GM19238 (cell line): Measurements from ENCODE around the gene SPOCD1.

Experiments used
- DNase-seq: peaks from one replicate; pipeline ENCODE4 v3.0.0; 2011; ENCODE audit warnings: low spot score; ENCODE audit not compliant: insufficient read length

The SPOCD1 gene

GRCh38 chr1:31757204-31757679 is 58.6 kb downstream of the SPOCD1 start:
- no peak for DNase-seq

GRCh38 chr1:31756578-31756977 is 59.2 kb downstream of the SPOCD1 start:
- no peak for DNase-seq

- no peak for DNase-seq
These were observed 59.9 kb downstream of the SPOCD1 start for GRCh38 chr1:31755850-31756492.

GRCh38 chr1:31755197-31755611 is 60.6 kb downstream of the SPOCD1 start:
- no peak for DNase-seq

GRCh38 chr1:31754397-31754796 is 61.4 kb downstream of the SPOCD1 start:
- DNase-seq, result no peak

GRCh38 chr1:31753707-31754349 is 62.0 kb downstream of the SPOCD1 start:
- DNase-seq, result no peak

GRCh38 chr1:31752952-31753475 is 62.8 kb downstream of the SPOCD1 start:
- no peak for DNase-seq

GRCh38 chr1:31752258-31752657 is 63.6 kb downstream of the SPOCD1 start:
- DNase-seq, result no peak

GRCh38 chr1:31751822-31752241 is 64.0 kb downstream of the SPOCD1 start:
- no peak for DNase-seq

GRCh38 chr1:31750858-31751510 is 64.8 kb downstream of the SPOCD1 start:
- no peak for DNase-seq

GRCh38 chr1:31749785-31750735 is 65.8 kb downstream of the SPOCD1 start:
- DNase-seq, result no peak

- no peak for DNase-seq
These were observed 67.5 kb downstream of the SPOCD1 start for GRCh38 chr1:31748365-31748764.

- no peak for DNase-seq
These were observed 68.5 kb downstream of the SPOCD1 start for GRCh38 chr1:31747304-31747703.

- DNase-seq, result no peak
These were observed 69.1 kb downstream of the SPOCD1 start for GRCh38 chr1:31746687-31747086.

- DNase-seq, result no peak
These were observed 69.7 kb downstream of the SPOCD1 start for GRCh38 chr1:31745946-31746670.

GRCh38 chr1:31745096-31745945 is 70.5 kb downstream of the SPOCD1 start:
- peak; percentile 77 for DNase-seq

- peak; percentile 76 for DNase-seq
These were observed 71.5 kb downstream of the SPOCD1 start for GRCh38 chr1:31744165-31744888.

GRCh38 chr1:31742462-31743212 is 73.2 kb downstream of the SPOCD1 start:
- no peak for DNase-seq
